Suppressor macrophage treated with lipopolysaccharide for 1 hour (primary cell): ENCODE measurements around the gene CFD.
"Not testable (repeated sequence)": the region's sequence is repeated elsewhere in the genome, so short reads cannot be mapped to it uniquely, and the experiment has no call there.

Experiments
- DNase-seq, 3 donors: peaks; one replicate each; pipeline ENCODE4 v3.0.0-alpha.2; 2020 to 2022

CFD gene

DNA sequence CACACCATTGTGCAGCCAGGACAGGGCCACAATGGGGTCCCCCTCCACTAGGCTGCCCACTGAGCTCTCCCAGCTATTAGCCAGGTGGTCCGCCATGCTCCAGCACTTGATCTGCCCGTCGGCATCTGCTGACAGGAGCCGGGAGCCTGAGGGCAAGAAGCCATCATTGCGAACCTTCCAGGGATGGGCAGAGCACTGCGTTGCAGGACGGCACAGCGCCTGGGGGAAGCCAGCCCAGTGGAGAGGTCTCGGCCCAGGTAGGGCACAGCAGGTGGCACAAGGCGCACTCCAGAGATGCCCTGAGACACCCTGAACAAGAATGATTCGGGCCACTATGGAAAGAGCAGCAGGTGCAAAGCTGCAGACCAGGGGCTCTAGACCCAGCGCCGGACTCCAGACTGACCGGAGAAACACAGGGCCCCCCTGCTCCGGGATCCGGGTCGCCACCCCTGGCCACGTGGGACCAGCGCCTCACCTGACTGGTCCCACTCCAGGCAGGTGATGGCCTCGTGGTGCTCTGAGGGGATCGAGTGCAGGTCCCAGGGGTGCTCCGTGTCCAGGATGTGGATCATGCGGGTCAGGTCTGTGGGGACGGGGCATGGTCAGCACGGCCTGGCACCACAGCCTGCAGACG, 30.3 kb downstream of the CFD start:
- no peak for DNase-seq

DNA sequence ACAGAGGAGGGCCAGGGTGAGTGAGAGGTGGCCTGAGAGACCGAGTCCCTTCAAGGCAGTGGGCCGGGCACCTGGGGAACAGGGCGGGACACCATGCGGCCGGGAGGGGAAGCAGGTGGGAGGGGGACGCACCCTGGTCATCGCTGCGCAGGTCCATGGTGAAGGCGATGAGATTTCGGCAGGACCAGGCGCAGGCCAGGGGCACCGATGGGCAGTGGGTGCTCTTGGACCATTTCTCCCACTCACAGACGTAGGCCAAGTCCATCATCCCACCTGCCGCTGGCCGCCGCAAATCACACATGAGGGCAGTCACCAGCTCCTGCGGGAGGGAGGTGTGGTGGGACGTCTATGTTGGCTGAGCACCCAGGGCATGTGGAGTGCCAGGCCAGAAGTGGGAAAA, 31.4 kb downstream of the CFD start:
- no peak for DNase-seq

DNA sequence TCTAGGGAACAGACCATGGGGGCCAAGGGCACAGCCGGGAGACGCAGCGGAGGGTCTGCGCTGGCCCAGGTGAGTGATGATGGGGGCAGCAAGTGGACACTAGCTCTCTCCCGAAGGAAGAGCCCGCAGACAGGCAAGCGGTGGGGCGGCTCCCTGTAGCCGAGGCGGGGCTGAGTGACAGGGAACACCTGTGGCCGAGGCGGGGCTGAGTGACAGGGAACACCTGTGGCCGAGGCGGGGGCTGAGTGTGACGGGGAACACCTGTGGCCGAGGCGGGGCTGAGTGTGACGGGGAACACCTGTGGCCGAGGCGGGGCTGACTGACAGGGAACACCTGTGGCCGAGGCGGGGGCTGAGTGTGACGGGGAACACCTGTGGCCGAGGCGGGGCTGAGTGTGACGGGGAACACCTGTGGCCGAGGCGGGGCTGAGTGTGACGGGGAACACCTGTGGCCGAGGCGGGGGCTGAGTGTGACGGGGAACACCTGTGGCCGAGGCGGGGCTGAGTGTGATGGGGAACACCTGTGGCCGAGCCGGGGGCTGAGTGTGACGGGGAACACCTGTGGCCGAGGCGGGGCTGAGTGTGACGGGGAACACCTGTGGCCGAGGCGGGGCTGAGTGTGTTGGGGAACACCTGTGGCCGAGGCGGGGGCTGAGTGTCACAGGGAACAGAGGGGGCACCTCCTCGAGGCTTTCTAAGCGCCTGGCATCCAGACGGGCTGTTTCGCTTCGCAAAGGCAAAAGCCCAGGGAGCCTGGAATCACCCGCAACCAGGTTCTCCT, 32.1 kb downstream of the CFD start:
- DNase-seq: not testable (repeated sequence)

DNA sequence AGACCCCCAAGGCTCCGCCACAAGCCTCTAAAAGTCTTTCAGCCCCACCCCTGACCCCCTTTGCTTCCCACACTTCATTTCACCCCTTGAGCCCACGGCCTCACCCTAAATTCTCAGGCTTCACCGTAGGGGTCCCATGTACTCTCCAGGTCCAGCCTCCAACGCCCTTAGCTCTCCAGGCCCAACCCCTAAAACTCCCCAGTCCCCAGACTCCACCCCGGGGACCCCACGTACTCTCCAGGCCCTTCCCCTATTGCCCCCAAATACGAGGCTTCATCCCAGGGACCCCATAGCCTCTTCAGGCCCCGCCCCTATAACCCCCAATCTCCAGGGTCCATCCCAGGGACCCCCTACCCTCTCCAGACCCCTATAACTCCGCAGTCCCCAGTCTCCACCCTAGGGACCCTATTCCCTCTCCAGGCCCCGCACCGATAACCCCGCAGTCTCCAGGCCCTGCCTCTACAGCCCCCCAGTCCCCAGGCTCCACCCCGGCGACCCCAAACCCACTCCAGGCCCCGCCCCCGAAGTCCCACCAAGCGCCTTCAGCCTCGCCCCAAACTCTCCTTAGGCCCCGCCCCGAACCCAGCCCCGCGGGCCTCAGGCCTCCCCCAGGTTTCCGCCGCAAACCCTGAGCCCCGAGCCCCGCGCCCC, 32.9 kb downstream of the CFD start:
- DNase-seq: peak; percentile 35 to 62 (median 50)

DNA sequence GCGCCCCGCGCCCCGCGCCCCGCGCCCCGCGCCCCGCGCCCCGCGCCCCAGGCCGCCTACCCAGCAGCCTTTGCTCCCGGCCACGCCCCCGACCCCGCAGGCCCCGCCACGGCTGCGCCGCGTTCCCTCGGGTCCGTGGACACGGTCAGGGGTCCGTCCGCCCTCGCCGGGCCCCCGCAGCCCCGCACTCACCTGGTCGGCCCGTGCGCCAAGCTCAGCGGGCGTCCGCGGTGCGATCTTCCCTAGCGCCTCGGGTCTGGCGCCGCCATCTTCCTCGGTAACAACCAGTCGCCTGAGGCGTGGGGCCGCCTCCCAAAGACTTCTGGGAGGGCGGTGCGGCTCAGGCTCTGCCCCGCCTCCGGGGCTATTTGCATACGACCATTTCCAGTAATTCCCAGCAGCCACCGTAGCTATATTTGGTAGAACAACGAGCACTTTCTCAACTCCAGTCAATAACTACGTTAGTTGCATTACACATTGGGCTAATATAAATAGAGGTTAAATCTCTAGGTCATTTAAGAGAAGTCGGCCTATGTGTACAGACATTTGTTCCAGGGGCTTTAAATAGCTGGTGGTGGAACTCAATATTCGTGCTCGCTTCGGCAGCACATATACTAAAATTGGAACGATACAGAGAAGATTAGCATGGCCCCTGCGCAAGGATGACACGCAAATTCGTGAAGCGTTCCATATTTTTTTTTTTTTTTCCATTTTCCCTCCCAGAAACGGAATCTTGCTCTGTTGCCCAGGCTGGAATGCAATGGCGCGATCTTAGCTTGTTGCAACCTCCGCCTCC, 33.6 kb downstream of the CFD start, which contains the start of the genes MED16 and RNU6-9:
TSS of gene MED16 (minus strand) at position 294 of the 796 bp plus-strand sequence. CDS start 2,056 bp downstream, outside the sequence.
TSS of gene RNU6-9 (plus strand) at position 591 of the 796 bp plus-strand sequence.
- peak; percentile 96 to 97 (median 97) for DNase-seq

DNA sequence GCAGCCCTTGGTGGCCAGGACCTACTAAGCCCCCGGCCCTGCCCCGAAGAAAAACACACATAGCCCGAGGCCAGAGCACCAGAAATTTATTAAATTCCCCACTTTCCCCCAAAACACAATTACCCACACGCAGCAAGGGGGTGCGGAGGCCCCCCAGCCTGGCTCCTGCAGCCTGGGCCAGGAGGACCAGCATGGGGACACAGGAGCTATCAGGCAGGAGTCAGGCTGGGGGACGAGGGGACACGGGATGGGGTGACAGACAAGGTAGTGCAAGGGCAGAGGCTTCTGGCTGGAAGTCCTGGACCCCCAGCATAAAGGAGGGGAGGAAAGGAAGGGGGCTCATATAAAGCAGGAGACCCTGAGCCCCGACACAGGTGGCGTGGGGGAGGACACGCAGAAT, 37.0 kb downstream of the CFD start:
- no peak for DNase-seq

DNA sequence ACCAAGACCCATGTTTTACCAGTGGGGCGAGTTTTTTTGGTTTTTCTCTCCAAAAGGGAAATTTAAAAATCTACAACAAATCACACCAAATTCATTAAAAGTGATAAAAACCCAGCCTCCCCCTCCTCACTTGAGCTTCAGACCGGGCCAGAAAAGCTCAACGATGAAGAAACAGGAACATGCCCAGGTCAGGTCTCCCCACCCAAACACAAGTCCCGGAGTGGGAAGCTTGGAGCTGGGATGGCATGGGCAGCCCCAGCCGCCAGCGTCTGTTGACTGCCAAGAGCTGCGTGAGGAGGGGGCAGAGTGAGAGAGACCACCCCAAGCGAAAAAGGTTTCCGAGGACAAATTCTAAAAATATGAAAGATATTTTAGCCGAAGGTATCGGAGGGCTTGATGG, 37.5 kb downstream of the CFD start:
- DNase-seq: no peak

DNA sequence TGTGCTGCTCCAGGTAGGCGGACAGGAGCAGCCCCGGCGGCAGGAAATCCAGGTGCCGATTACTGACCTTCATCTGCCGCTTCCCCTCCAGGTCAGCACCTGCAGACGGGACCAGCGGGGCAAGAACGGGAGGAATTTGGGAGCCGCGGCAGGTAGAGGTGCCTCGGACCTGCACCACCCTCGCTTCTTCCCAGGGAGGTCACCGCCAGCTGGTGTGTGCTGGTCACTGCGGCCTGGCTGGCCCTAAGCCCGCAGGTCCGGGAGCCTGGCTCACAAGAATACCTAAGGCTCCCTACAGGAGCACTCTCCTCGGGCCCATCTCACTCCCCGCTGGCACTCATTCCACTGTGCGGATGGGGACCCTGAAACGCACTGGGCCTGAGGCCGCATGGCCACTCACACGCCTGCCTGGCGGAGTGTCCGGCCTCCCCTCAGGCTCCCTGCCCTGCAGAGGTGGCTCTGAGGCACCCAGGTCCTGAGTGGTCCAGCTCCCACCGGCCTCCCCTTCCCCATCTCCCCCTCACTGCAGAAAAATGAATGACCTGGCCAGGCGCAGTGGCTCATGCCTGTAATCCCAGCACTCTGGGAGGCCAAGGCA, 38.1 kb downstream of the CFD start:
- no peak for DNase-seq

DNA sequence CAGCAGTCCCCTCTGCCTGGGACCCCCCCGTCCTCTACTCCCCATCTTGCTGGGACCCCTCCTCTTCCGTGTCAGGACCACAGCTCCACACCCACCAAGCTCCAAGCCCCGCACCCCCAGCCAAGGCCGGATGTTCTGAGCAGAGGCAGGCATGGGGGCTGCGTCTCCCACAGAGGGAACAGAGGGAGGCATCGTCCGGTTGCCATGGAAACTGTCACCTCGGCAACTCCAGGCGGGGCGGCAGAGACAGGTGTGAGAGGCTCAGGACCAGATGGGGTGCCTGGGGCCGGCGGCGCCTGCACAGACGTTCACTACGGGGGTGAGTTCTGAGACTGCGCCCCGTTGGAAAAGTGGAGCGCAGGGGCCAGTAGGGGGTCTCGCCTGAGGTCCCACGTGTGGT, 39.2 kb downstream of the CFD start:
- DNase-seq: no peak

DNA sequence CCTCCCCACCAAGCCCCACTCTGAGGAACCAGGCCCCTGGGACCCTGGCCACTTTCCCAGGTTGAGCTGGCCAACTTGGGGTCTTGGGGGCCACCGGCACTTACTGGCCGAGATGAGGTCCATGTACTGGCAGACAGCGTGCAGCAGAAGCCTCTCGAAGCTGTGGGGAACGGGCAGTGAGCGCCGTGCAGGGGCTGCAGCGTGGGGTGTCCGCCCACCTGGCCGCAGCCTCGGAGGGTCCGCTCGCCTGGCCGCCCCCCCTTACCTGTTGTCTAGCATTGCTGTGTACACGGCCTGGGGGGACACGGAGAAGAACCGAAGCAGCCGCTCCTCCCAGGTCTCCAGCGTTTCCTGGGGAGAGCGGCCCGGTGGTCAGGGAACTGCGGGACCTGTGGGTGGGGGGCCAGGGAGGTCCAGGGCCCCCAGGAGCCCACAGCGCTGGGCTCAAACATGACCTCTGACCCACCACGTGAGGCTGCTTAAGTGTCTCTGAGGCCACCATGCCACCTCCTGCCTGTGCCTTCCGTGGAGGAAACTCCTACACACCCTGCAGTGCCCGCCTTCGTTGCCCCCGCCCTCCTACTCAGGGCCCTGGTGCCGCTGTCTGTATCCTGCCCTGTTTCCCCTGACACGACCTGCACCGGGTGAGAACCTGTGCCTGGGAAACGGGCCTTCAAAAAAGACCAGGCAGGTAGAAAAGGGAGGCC, 40.0 kb downstream of the CFD start:
- DNase-seq: no peak

DNA sequence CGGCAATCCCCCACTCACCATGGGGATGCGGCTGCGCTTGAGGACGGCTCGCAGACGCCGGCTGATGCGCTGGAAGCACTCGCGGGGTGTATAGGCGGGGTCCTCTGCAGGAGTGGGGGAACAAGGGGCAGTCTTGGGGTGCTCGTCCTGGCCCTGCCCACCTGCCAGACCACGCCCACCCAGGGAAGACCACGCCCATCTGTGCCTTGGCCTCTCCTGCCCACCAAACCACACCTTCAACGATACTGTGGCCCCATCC, 40.5 kb downstream of the CFD start:
- DNase-seq: no peak

DNA sequence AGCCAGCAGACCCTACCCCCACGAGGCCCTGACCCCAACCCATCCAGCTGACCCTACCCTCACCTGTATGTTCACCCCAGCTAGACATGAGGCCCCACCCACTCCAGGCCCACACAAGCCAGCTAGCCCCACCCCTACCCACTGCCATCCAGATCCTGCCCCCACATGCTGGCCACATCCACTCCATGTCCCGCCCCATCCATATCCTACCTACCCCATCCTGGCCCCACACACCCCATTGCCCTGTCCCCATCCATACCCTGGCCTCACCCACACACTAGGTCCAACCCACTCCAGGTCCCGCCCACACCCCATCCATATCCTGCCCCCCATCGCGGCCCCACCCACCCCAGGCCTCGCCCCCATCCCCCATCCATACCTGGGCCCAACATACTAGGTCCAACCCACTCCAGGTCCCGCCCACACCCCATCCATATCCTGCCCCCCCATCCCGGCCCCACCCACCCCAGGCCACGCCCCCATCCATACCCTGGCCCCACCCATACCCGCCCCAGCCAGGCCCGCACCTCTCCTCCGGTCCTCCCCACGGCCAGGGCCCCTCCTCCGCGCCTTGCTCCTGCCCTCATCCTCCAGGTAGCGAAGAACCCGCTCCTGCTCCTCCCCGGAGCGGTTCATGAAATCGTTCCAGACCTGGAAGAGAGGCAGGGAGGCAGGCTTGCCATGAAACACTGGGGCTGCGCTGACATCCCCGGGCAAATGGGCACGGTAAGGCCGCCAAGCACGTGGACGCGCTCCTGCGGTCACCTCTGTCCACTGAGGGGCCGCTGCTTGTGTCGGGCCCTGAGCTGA, 41.0 kb downstream of the CFD start:
- DNase-seq: peak in 1 of 3 donors; percentile 41

DNA sequence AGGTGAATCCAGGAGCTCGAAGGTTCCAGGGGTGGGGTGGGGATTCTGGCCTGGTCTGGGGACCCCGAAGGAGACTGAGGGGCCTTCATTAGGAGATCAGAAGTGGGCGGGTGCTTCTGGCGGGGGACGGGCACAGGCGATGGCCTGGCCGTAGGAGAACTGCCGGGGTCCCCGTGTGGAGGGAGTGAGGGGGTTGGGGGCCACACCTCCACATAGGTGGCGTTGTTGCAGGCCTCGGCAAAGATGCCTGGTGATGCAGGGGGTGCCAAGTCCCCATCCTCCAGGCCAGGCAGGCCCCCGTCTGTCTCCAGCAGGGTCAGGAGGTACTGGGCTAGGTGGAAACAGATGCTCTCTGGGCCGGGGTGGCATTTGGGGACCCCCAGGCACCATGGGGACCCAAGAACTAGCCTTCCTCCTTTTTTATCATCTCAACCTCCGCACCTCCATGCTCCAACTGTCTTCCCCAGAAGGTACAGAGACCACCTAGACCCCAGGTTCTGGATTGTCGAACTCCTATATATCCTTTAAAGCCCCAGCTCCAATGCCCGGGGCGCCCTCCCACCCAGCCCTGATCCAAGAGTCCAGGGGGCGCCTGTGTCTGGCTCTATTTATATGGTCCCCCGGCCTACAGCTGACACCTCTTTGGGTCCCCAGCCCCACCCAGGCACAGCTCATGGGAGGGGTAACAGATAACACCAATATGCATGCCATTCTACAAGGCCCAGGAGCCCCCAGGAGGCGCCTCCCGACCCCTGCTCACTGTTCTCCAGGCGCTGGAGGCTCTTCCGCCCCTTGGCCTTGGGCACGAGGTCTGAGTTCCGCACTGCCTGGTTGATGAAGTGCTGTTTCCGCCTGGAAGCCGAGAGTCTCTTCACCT, 42.0 kb downstream of the CFD start:
- DNase-seq: no peak

DNA sequence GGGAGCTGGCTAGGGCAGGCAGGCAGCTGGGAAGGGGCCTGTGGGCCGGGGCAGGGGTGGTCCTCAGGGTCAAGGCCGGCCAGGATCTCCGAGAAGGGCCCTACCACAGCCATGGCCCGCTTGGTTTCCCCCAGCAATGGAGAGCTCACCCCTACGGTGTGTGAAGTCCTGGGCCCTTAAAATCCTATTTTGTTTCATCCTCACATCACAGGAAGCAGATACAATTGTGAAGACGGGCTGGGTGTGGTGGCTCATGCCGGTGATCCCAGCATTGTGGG, 42.6 kb downstream of the CFD start:
- no peak for DNase-seq

DNA sequence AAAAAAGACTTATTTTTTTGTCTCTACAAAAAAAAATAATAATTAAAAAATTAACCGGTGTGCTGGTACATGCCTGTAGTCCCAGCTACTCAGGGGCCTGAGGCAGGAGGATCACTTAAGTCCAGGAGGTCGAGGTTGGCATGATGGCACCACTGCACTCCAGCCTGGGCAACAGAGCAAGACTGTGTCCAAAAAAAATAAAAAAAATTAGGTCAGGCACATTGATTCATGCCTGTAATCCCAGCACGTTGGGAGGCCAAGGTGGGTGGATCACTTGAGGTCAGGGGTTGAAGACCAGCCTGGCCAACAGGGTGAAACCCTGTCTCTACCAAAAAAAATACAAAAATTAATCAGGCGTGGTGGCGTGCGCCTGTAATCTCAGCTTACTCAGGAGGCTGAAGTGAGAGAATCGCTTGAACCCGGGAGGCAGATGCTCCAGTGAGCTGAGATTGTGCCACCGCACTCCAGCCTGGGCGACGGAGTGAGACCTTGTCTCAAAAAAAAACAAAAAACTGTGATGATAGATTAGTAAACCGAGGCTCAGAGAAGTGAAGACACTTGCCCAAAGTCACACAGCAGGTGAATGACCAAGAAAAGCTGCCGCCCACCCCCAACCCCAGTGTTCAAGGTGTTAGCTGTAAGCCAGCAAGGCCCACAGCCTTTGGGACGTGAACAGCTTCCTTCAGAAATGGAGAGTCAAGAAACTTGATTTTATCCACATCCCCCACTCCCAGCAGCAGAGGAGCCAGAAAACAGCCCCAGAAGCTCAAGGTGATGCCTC, 43.2 kb downstream of the CFD start:
- no peak for DNase-seq

DNA sequence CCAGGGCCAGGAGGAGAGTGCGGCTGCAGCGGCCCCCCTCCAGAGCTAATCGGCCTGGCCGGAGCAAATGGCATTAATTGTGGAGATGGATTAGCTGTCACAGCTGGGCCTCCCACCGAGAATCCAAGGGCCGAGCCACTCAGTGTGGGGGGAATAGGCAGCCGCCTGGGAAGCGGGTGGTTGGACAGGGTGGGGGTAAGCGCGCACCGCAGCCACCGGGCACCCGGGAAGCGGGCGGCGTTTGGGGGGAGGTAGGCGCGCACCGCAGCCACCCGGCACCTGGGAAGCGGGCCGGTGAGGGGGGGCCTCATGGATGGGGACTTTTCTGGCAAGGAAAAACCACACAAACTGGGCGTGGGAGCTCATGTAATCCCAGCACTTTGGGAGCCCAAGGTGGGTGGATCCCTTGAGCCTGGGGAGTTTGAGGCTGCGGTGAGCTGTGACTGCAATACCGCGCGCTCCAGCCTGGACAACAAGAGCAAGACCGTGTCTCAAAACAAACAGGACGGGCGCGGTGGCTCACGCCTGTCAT, 43.9 kb downstream of the CFD start:
- DNase-seq: no peak

DNA sequence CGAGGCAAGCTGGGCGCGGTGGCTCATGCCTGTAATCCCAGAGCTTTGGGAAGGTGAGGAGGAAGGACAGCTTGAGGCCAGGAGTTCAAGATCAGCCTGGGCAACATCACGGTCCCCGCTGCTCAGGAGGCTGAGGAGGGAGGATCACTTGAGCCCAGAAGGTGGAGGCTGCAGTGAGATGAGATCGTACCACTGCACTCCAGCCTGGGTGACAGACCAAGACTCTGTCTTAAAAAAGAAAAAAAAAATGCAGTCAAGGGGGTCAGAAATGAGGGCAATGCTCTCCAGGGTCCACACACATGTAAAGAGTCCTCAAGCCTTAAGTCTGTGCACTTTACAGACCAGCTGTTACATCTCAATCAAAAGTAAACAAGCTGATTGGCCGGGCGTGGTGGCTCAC, 45.1 kb downstream of the CFD start:
- no peak for DNase-seq

DNA sequence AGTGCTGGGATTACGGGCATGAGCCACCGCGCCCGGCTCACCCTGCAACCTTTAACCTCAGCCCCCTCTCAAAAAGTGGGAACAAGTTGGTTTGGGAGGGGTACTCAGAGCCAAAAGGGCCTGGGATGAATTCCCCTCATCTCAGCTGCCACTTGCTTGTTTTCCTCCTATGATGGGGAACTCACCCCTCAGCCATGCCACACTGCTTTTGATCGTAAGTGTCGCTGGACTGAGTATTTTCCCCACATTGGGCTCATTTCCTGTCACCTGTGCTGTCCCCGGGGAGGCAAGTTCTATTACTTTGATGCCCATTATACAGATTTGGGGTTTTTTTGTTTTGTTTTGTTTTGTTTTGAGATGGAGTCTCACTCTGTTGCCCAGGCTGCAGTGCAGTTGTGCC, 47.0 kb downstream of the CFD start:
- DNase-seq: no peak

DNA sequence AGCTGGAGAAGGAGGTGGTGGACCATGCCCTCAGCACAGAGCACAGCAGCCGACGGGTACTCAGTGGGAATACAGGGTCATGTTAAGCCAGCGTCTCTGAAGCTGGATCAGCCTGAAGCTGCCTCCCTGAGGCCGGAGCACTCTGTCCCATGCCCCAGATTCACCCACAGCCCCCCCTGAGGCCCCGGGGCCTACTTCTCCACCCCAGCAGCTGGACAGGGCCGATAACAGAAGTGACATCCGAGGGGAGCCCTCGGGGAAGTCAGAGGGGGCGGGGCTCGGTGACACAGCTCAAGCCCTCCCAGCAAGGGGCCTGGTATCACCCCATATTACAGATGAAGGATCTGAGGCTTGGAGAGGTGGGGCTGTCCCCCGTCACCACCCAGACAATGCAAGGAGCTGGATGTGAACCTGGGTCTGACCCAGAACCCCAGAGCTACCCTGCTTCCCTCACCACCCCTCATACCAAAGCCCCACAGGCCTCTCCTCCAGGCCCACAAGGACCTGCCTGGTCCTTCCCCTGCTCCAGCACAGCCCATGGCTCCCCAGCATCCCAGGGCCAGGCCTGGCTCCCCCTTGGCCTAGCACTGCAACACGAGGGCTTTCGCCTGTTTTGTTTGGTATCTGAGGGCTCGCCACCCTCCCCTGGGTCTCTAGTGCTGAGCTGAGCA, 47.9 kb downstream of the CFD start:
- DNase-seq: peak; percentile 83 to 91 (median 83)
